Lower leg skin (tissue), 4 donors: Measurements from ENCODE around the gene GPR37. TPM values are rescaled to one million over a fixed set of nuclear protein-coding genes. Genes with fewer than 3 reads are reported as not detected.

ENCODE experiments used
- DNase-seq, 2 donors: peaks; one replicate each; pipeline ENCODE4 v3.0.0-alpha.2; 2019; ENCODE audit warnings: low spot score in 2 of 2
- H3K4me3 ChIP-seq: fragments of 200-600 bp; sonication (generic); 2 replicates; pipeline ENCODE4 v1.5.1; 2017; ENCODE audit warnings: mild to moderate bottlenecking, low read depth; ENCODE audit not compliant: poor library complexity, severe bottlenecking
- POLR2A ChIP-seq, 2 donors: fragments of 450-650 bp; IDR thresholded peaks; one replicate each; pipeline ENCODE4 v1.6.1; 2016 to 2017; ENCODE audit warnings: antibody characterized with exemption in 2 of 2, mild to moderate bottlenecking in 1 of 2, moderate library complexity in 1 of 2
- WGBS, 2 donors: methylation state at CpG; one replicate each; pipeline ENCODE4 v1.1.5; 2018; 5-methylcytosine and 5-hydroxymethylcytosine counted together
- intact Hi-C: fragments of 100-400 bp; cut with DNase I; formaldehyde crosslinking; loops from one replicate; pipeline ENCODE4 v1.15.0; 2023; ENCODE audit warnings: low total_unique reads
- total RNA-seq, 4 donors: library from RNA; depleted of rRNA; stranded (reverse); fragments of >200 nt; gene quantifications; one replicate each; pipeline ENCODE4 v1.1.0, GENCODE V29; 2016
- TF ChIP-seq, protein P1 (sequence below), 3 donors: fragments of 450-650 bp; IDR thresholded peaks; one replicate each; pipeline ENCODE4 v1.5.1; 2016; ENCODE audit warnings: antibody characterized with exemption in 3 of 3, mild to moderate bottlenecking in 3 of 3, moderate library complexity in 2 of 3

The GPR37 gene
- total RNA-seq, 4 donors from 2014 or later, result 3.9 to 8.0 (median 5.3) TPM

DNA sequence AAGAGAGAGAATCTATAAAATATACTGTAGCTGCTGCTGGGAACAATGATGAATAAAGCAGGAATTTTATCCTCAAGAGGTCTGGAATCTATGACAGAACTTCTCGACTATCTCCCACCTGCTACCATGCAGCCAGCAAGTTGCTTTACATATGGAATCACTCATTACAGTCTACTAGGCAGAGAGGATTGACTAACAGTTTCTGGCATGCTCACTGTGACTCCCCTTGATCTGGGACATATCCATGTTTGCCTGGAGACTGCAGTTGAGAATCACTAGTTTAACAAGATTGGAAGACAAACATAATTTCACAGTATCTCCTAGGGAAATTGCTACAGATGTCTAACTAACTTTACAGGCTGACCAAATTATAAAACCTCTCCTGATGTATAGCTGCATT is 13.3 kb downstream of the GPR37 start:
- no peak for TF ChIP-seq POLR2A (IDR thresholded peaks at IDR 0.05)
- TF ChIP-seq, protein P1, sequence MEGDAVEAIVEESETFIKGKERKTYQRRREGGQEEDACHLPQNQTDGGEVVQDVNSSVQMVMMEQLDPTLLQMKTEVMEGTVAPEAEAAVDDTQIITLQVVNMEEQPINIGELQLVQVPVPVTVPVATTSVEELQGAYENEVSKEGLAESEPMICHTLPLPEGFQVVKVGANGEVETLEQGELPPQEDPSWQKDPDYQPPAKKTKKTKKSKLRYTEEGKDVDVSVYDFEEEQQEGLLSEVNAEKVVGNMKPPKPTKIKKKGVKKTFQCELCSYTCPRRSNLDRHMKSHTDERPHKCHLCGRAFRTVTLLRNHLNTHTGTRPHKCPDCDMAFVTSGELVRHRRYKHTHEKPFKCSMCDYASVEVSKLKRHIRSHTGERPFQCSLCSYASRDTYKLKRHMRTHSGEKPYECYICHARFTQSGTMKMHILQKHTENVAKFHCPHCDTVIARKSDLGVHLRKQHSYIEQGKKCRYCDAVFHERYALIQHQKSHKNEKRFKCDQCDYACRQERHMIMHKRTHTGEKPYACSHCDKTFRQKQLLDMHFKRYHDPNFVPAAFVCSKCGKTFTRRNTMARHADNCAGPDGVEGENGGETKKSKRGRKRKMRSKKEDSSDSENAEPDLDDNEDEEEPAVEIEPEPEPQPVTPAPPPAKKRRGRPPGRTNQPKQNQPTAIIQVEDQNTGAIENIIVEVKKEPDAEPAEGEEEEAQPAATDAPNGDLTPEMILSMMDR (IDR thresholded peaks at IDR 0.05), result no peak
- intact Hi-C loops, result no loop called here
- WGBS, 2 donors, result 23 to 61% methylated on average over 1 of the region's 1 CpG
- no peak overlapping the region for H3K4me3 ChIP-seq
- DNase-seq, result no peak

DNA sequence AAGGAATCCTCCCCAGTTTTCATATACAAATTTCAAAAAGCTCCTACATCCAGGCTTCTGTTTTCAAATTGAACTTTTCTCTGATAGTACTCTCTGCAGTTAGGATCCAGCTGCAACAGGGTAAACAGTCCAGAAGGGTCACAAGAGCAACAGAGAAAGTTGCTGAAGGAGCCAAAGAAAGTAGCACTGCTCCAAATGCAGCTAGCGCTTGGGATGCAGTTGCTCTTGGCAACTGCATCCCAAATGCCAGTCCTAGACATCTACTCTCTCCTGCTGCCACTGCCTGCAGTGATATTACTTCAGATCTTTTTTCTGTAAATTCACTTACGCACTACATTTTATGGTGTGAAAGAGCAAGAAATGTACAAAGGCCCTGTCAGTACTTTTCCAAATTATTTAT is 14.6 kb downstream of the GPR37 start:
- WGBS, 2 donors, result 77 to 90% methylated on average over 2 of the region's 2 CpGs
- no peak for TF ChIP-seq POLR2A (IDR thresholded peaks at IDR 0.05)
- TF ChIP-seq, protein P1 (IDR thresholded peaks at IDR 0.05), result no peak
- DNase-seq, result no peak
- intact Hi-C loops, result no loop called here
- no peak overlapping the region for H3K4me3 ChIP-seq

DNA sequence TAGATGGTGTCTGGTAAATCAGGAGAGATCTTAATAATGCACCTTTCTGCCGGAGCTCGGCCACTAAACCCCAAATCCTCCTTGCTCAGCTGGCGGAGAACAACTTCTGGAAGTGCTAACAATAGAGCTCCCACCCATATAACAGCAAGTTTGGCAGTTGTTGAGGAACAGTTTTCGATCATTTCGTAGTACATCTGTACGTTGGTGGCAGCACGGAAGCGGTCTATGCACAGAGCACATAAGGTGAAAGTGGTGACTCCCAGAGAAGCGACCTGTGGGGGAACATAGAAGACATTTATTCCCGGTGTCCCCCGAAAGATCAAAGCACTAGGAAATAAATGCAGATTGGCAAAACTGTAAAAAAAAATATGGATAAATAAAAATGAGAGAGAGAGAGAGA is 18.5 kb downstream of the GPR37 start:
- TF ChIP-seq POLR2A (IDR thresholded peaks at IDR 0.05), result no peak
- TF ChIP-seq, protein P1 (IDR thresholded peaks at IDR 0.05), result no peak
- 89 to 95% methylated on average over 11 of the region's 11 CpGs for WGBS, 2 donors
- intact Hi-C loops, result no loop called here

DNA sequence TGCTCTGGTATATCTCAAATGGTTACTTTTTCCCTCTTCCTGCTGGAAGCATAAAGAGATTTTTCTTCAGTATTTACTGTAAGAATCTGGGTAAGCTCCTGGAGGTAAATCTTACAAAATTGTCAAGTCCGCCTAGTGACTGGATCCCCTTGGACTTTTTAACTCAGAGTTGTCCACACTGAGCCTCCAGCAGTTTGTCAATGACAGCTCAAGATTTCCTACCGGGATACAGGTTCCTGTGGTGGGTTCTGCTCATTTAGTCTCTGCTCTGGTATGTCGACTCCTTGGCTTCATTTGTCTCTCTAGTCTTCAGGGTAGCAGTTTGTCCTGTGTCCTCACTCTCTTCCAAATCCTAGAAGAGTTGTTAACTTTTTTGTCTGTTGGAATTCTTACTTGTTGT is 27.0 kb downstream of the GPR37 start:
- no peak overlapping the region for H3K4me3 ChIP-seq
- 81 to 85% methylated on average over 3 of the region's 3 CpGs for WGBS, 2 donors
- DNase-seq, result no peak
- intact Hi-C loops, result no loop called here
- TF ChIP-seq POLR2A (IDR thresholded peaks at IDR 0.05), result no peak
- TF ChIP-seq, protein P1 (IDR thresholded peaks at IDR 0.05), result no peak

More for the DNA sequence above, 18.5 kb downstream of the GPR37 start:
- H3K4me3 ChIP-seq, result no peak overlapping the region
- DNase-seq, result no peak

DNA sequence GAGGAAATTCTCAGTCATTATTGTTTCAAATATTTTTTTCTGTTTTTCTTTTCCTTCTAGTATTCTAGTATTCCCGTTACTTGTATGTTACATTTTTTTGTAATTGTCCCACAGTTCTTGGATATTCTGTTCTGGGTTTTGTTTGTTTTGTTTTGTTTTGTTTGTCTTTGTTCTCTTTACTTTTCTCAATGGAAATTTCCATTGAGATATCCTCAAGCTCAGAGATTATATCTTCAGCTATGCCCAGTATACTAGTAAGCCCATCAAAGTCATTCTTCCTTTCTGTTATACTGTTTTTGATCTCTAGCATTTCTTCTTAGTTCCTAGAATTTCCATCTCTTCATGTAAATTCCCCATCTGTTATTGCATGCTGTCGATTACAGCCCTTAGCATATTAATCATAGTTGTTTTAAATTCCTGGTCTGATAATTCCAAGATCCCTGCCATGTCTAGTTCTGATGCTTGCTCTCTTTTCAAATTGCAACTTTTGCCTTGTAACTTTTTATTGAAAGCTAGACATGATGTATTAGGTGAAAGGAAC is 27.8 kb downstream of the GPR37 start:
- no peak for DNase-seq
- no peak overlapping the region for H3K4me3 ChIP-seq
- TF ChIP-seq POLR2A (IDR thresholded peaks at IDR 0.05), result no peak
- TF ChIP-seq, protein P1 (IDR thresholded peaks at IDR 0.05), result no peak
- intact Hi-C loops, result no loop called here
- WGBS, 2 donors, result 75 to 81% methylated on average over 2 of the region's 2 CpGs

DNA sequence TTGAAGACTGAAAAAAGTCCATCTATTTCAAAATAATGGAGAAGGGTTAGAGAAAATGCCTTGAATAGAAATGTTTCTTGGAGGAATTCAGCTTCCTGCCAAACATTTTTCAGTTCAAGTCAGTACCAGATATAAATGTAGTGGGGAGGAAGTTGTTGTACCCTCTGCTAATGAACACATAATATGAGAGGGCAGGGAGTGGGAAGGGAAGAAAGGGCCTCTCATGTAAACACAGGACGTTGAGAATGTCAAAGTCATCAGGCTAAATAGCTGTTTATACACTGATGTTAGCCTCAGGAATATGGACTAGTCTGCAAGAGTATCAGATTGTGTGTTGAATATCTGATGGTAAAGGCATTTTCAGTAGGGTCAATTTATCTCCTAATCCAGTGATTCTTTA is 37.0 kb downstream of the GPR37 start:
- WGBS, 2 donors, result 3 to 9% methylated on average over 1 of the region's 1 CpG

More for the DNA sequence above, 37.0 kb downstream of the GPR37 start:
- H3K4me3 ChIP-seq, result no peak overlapping the region
- no peak for DNase-seq
- no peak for TF ChIP-seq POLR2A (IDR thresholded peaks at IDR 0.05)
- TF ChIP-seq, protein P1 (IDR thresholded peaks at IDR 0.05), result no peak
- intact Hi-C loops, result no loop called here
